ENCODE results near the gene KLHDC8A. TPM values are rescaled to one million over a fixed set of nuclear protein-coding genes. Genes with fewer than 3 reads are reported as not detected.

The KLHDC8A gene
- total RNA-seq, 2 donors from 2014 or later, result 0.78 to 8.6 TPM

DNA sequence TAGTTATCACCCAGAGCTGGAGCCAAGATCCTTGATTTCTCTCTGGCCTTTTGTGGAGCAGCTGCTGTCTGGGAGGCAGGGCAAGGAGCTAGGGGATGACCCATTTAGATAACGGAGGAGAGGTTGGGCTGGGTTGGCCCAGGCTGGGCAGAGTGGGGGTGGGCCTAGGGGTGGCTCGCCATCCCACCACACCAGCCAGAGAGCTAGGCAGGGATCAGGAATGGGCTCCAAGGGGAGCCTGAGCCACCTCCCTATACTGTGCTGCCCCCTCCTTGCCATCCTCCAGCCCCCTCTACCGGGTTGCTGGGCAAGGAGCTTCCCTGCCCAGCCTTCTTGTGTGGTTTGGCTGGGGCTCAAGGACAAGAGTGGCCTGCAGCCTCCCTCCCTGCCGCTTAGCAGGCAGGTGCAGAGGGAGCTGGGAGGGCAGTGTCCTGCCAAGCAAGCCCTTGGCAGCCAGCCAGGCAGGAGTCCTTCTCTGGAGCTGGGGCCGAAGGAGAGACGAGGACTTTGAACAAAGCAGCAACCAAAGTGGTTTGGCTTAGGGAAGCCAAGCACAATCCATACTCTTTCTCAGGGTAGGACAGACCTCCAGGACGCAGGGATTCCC lies 39.3 kb downstream of the KLHDC8A start:
- no peaks in the 10 kb centered on the region for H3K36me3 ChIP-seq (replicated peaks in 1 of 2; ENCODE audit: insufficient read depth in 1 of 2, low read depth in 2 of 2)
- no peaks in the 10 kb centered on the region for H3K9me3 ChIP-seq
- no peaks in the 10 kb centered on the region for H3K27me3 ChIP-seq
- TF ChIP-seq, protein P1, sequence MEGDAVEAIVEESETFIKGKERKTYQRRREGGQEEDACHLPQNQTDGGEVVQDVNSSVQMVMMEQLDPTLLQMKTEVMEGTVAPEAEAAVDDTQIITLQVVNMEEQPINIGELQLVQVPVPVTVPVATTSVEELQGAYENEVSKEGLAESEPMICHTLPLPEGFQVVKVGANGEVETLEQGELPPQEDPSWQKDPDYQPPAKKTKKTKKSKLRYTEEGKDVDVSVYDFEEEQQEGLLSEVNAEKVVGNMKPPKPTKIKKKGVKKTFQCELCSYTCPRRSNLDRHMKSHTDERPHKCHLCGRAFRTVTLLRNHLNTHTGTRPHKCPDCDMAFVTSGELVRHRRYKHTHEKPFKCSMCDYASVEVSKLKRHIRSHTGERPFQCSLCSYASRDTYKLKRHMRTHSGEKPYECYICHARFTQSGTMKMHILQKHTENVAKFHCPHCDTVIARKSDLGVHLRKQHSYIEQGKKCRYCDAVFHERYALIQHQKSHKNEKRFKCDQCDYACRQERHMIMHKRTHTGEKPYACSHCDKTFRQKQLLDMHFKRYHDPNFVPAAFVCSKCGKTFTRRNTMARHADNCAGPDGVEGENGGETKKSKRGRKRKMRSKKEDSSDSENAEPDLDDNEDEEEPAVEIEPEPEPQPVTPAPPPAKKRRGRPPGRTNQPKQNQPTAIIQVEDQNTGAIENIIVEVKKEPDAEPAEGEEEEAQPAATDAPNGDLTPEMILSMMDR (IDR thresholded peaks at IDR 0.05), result peak in 3 of 7 experiments; percentile 29 to 39 (median 31)
- peak in 2 of 3 donors; percentile 36 to 39 for TF ChIP-seq POLR2A (IDR thresholded peaks at IDR 0.05)
- intact Hi-C loops (cut with DNase I), result no loop called here
- ATAC-seq, result peak; percentile 72
- DNase-seq, result peak; percentile 95 to 98 (median 97)
- H3K4me3 ChIP-seq, result no peak overlapping the region
- 5 to 7% methylated on average over 3 to 7 of the region's 7 CpGs for WGBS, 2 donors
- peak overlapping the region; percentile 60 to 95 (median 92) for H3K27ac ChIP-seq
- peaks cover 89% of the 10 kb centered on the region for H3K4me1 ChIP-seq

DNA sequence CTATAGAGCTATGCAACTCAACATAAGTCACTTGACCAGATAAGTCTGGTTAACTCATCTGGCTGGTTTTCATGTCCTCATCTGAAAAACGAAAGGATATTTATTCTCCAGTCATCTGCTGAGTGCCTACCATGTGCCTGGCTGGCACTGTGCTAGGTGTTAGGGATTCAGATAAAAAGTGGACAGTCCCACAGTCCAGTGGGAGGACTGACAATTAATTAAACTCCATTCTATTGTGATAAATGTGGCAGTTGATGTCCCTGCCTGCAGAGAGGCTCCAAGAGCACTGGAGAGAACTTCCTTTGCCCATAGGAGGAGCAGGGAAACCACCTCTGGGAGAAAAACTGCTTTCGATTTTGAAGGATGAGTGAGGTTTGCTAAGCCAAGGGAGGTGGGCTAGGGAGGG lies 40.6 kb downstream of the KLHDC8A start:
- DNase-seq (no peak), ATAC-seq (no peak)
- Histone ChIP-seq H3K27ac (peak overlapping the region; percentile 11 to 95 (median 92)), H3K4me1 (peaks cover 80% of the 10 kb centered on the region), H3K27me3 (no peaks in the 10 kb centered on the region), H3K36me3 (replicated peaks in 1 of 2; ENCODE audit: insufficient read depth in 1 of 2, low read depth in 2 of 2) (no peaks in the 10 kb centered on the region), H3K9me3 (no peaks in the 10 kb centered on the region), H3K4me3 (no peak overlapping the region)
- TF ChIP-seq POLR2A (IDR thresholded peaks at IDR 0.05), result no peak
- 11 to 18% methylated on average over 2 of the region's 2 CpGs for WGBS, 2 donors
- intact Hi-C loops (cut with DNase I), result no loop called here

DNA sequence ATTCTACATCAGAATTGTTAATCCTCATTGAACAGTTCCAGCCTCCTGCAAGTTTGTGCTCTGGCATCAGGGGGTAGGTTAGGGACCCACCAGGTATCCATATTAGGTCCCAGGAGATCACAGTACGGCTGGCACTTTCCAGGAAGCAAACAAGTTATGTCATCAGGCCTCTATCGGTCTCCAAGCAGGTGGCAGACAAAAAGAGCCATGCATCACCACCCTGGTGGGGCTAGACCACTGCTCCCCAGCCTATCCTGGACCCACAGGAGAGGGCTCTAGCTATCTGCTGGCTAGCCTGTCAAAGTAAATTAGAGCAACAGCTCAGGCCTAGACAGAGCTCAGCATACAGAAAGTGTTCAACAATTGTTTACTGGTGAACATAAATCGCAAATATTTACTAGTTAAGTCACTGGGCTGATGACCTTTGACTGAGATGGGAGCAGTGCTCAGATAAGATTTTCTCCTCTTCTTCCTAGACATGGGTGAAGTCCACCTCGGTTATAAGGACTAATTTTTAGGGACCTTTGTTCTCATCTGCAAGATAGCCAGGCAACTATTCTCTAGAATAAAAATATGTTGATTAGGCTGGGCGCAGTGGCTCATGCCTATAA lies 41.6 kb downstream of the KLHDC8A start:
- ATAC-seq (no peak), DNase-seq (no peak)
- Histone ChIP-seq H3K4me1 (peaks cover 76% of the 10 kb centered on the region), H3K36me3 (replicated peaks in 1 of 2; ENCODE audit: insufficient read depth in 1 of 2, low read depth in 2 of 2) (peaks cover 0 to 3% of the 10 kb centered on the region in 2 donors), H3K27me3 (no peaks in the 10 kb centered on the region), H3K4me3 (no peak overlapping the region), H3K27ac (peak overlapping the region; percentile 4 to 95 (median 92)), H3K9me3 (no peaks in the 10 kb centered on the region)
- TF ChIP-seq POLR2A (IDR thresholded peaks at IDR 0.05), result no peak
- TF ChIP-seq, protein P1 (IDR thresholded peaks at IDR 0.05), result no peak
- 35 to 40% methylated on average over 5 of the region's 5 CpGs for WGBS, 2 donors
- intact Hi-C loops (cut with DNase I), result no loop called here

DNA sequence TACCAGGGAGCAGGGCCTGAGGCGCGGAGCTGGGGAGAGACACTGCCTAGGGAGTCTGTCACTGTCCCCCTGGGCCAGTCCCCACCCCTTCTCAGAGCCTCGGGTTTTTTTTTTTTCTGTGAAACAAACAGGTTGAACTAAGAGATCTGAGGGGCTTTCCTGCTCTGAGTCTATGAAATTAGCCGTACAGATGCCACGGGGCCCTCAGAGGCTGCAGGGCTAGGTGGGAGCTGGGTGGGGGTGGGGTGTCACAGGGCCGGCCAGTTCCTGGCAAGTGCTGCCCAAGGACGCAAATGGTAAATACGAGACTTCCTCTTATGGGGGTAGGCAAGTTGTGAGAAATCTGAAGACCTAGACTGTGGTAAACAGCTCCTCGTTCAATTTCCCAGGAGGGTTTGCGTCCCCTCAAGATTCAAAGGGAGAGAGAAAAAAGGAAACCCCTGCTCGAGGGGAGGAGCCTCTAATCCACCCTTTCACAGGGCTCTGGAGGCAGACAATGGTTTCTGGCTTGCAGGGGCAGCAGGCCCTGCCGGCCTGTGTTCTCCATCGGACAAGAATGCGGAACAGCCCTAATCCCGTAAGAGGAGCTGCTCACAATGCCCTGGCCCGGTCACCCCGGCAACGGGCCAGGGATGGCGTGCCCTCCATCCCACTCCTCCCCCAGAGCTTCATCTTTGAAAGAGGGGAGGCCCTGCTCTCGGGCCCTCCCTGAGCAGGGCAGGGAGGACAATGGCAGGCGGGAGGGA lies 43.0 kb downstream of the KLHDC8A start:
- no peaks in the 10 kb centered on the region for H3K27me3 ChIP-seq
- DNase-seq (peak in 3 of 4 donors; percentile 39 to 73 (median 52)), ATAC-seq (peak; percentile 15)
- WGBS, 2 donors, result 14 to 31% methylated on average over 19 to 20 of the region's 21 CpGs
- H3K27ac ChIP-seq, result peak overlapping the region; percentile 4 to 95 (median 92)
- H3K4me3 ChIP-seq, result no peak overlapping the region
- H3K9me3 ChIP-seq, result no peaks in the 10 kb centered on the region
- TF ChIP-seq, protein P1 (IDR thresholded peaks at IDR 0.05), result no peak
- peak in 2 of 3 donors; percentile 32 to 45 for TF ChIP-seq POLR2A (IDR thresholded peaks at IDR 0.05)
- peaks cover 69% of the 10 kb centered on the region for H3K4me1 ChIP-seq
- intact Hi-C loops (cut with DNase I), result no loop called here
- peaks cover 0 to 6% of the 10 kb centered on the region in 2 donors for H3K36me3 ChIP-seq (replicated peaks in 1 of 2; ENCODE audit: insufficient read depth in 1 of 2, low read depth in 2 of 2)
